Heart left ventricle (tissue), 16 donors: ENCODE results near the gene ST7. TPM values are rescaled to one million over a fixed set of nuclear protein-coding genes. Genes with fewer than 3 reads are reported as not detected.

Experiments used
- ATAC-seq, 4 donors: fragments of 200-7000 bp; cut with Tn5 transposase; one replicate each; pipeline ENCODE4 v1.9.1; 2020 to 2022; ENCODE audit warnings: moderate library complexity in 4 of 4, mild to moderate bottlenecking in 3 of 4, moderate number of reproducible peaks in 1 of 4
- DNase-seq, 5 donors: peaks; one replicate each; pipeline ENCODE4 v3.0.0-alpha.2; 2020
- H3K27ac ChIP-seq, 12 donors: fragments of 200-600 bp; sonication (generic) in 4 of 12; one replicate each; pipeline versions ENCODE4 v1.5.0 to v1.8.0; 2016 to 2022; ENCODE audit warnings: mild to moderate bottlenecking in 2 of 12
- H3K27me3 ChIP-seq, 9 donors: fragments of 200-600 bp; sonication (generic) in 2 of 9; one replicate each; pipeline versions ENCODE4 v1.5.1 to v1.8.0; 2016 to 2022; ENCODE audit warnings: mild to moderate bottlenecking in 3 of 9
- H3K36me3 ChIP-seq, 9 donors: fragments of 200-600 bp; sonication (generic) in 2 of 9; one replicate each; pipeline versions ENCODE4 v1.5.0 to v1.8.0; 2018 to 2022; ENCODE audit warnings: mild to moderate bottlenecking in 2 of 9
- H3K4me1 ChIP-seq, 12 donors: fragments of 200-600 bp; sonication (generic) in 4 of 12; one replicate each; pipeline versions ENCODE4 v1.5.0 to v1.8.0; 2016 to 2022; ENCODE audit warnings: mild to moderate bottlenecking in 3 of 12
- H3K4me3 ChIP-seq, 12 donors: fragments of 200-600 bp; sonication (generic) in 4 of 12; one replicate each; pipeline versions ENCODE4 v1.5.0 to v1.8.0; 2017 to 2022; ENCODE audit warnings: mild to moderate bottlenecking in 9 of 12, moderate library complexity in 4 of 12
- H3K9me3 ChIP-seq, 12 donors: fragments of 200-600 bp; sonication (generic) in 4 of 12; one replicate each; pipeline versions ENCODE4 v1.5.0 to v1.8.0; 2016 to 2022; ENCODE audit warnings: mild to moderate bottlenecking in 1 of 12
- POLR2A ChIP-seq, 2 donors: fragments of 450-650 bp; IDR thresholded peaks; one replicate each; pipeline ENCODE4 v1.6.1; 2017; ENCODE audit warnings: antibody characterized with exemption in 2 of 2, mild to moderate bottlenecking in 2 of 2, moderate library complexity in 2 of 2
- WGBS, 4 donors: extraction: QIAGEN DNeasy Blood & Tissue Kit in 2 of 4; methylation state at CpG; one replicate each; pipeline versions ENCODE4 v1.1.5 to v1.1.7; 2013 to 2018; 5-methylcytosine and 5-hydroxymethylcytosine counted together
- intact Hi-C, 10 donors: fragments of 100-400 bp; cut with DNase I; formaldehyde crosslinking; loops; one replicate each; pipeline versions ENCODE4 v1.11.1 to v1.14.2; 2022
- polyA plus RNA-seq, 2 donors: library from polyadenylated mRNA; stranded (reverse); fragments of 200-250 nt; gene quantifications; one replicate each; pipeline ENCODE4 v1.2.3, GENCODE V29; 2013
- total RNA-seq, 9 donors: library from RNA; depleted of rRNA in 2 of 9; stranded (reverse); fragments of >200 nt in 2 of 9; fragmentation: NEBNext Ultra II Directional in 3 of 9; extraction: Animal tissue kit (Norgen Biotek cat#: 25700) in 3 of 9; gene quantifications; one replicate each; pipeline versions ENCODE4 v1.1.0 to v1.2.4, GENCODE V29; 2016 to 2023
- TF ChIP-seq, protein P1 (sequence below), 12 donors: fragments of 200-600 bp; sonication (generic) in 4 of 12; IDR thresholded peaks; one replicate each; pipeline versions ENCODE4 v1.5.0 to v1.8.0; 2018 to 2022; ENCODE audit warnings: antibody characterized with exemption in 12 of 12, mild to moderate bottlenecking in 5 of 12
- donor health status: ischemic (EF 13 %, LVEDD 7.1; RV severe dilation, severe dysfunction).
- donor health status: healthy with polysubstance abuse.
- donor health status: DM: no; HTN: yes; CAD: no.
- donor health status: DM: no; HTN: no; CAD: no.
- donor health status: ischemic (EF 25% LVEDD 6.9; RV normal size, moderate dysfunction).
- donor health status: ischemic (EF 25% LVEDD 5.7; RV mildly dilated, moderate dysfunction).
- donor health status: healthy.
- donor health status: DM: yes; HTN: yes; CAD: no.
- donor health status: ischemic (EF 35%, LVEDD 5.7; RV mildly dilated, moderate dysfunction).
- donor health status: nonischemic (EF 11% LVEDD 7.7; RV severe dilation, severe dysfunction).
- donor health status: DM: yes; HTN: yes; CAD: no.
- donor health status: PGD.
- donor health status: ischemic (EF 29% LVEDD 5.4; RV normal size, mild dysfunction).
- donor health status: nonischemic (EF 23%, LVEDD 6.1; RV moderate dilation, normal function).

ST7 gene
- total and polyA plus RNA-seq, 11 donors, result 16.0 to 41.3 (median 25.5) TPM

DNA sequence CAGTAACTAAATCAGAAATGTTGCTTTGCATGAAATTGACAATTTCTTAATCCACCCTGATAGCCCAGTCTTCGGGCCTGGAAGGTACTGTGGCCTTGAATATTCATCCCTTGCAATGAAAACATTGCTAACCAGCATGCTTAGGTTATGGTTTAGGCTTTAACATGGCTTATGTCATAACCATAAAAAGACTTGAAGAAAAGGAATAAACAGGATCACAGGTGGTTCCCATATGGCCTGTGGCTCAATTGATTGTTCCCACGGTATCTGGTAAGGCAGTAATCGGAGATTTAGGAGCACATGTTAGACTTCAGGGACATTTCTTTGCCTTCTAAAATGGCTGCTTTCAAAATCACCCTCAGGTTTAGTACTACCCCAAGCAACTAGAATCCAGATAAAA lies 139.5 kb downstream of the ST7 start:
- 81 to 90% (median 86%) methylated on average over 3 of the region's 3 CpGs for WGBS, 4 donors
- Histone ChIP-seq H3K4me1 (peaks cover 0 to 42% (median 14%) of the 10 kb centered on the region in 12 donors), H3K27ac (no peak overlapping the region), H3K4me3 (no peak overlapping the region), H3K9me3 (no peaks in the 10 kb centered on the region), H3K36me3 (no peaks in the 10 kb centered on the region), H3K27me3 (no peaks in the 10 kb centered on the region)
- DNase-seq (no peak), ATAC-seq (no peak)
- intact Hi-C loops, result no loop called here
- TF ChIP-seq, protein P1, sequence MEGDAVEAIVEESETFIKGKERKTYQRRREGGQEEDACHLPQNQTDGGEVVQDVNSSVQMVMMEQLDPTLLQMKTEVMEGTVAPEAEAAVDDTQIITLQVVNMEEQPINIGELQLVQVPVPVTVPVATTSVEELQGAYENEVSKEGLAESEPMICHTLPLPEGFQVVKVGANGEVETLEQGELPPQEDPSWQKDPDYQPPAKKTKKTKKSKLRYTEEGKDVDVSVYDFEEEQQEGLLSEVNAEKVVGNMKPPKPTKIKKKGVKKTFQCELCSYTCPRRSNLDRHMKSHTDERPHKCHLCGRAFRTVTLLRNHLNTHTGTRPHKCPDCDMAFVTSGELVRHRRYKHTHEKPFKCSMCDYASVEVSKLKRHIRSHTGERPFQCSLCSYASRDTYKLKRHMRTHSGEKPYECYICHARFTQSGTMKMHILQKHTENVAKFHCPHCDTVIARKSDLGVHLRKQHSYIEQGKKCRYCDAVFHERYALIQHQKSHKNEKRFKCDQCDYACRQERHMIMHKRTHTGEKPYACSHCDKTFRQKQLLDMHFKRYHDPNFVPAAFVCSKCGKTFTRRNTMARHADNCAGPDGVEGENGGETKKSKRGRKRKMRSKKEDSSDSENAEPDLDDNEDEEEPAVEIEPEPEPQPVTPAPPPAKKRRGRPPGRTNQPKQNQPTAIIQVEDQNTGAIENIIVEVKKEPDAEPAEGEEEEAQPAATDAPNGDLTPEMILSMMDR (IDR thresholded peaks at IDR 0.05), result no peak
- TF ChIP-seq POLR2A (IDR thresholded peaks at IDR 0.05), result no peak

DNA sequence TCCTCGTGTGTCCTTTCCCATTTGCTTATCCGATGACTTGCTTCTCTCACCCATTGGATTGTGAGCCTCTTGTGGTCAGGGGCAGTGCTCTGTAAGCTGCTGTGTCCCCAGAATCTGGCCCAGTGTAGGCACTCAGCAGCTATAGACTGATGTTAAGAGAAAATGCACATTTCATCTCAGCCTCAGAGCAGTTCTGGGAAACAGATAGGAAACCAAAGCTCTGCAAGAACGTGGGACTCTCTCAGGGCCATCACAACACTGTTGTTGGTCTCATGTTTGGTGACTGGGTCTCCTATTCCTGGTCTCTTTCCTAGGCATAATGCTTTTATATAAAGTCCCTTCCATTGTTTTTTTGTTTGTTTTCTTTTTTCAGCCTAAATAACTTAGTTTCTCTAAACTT lies 141.2 kb downstream of the ST7 start:
- 84 to 92% (median 86%) methylated on average over 3 of the region's 3 CpGs for WGBS, 4 donors
- Histone ChIP-seq H3K36me3 (no peaks in the 10 kb centered on the region), H3K9me3 (no peaks in the 10 kb centered on the region), H3K4me1 (peaks cover 0 to 38% (median 11%) of the 10 kb centered on the region in 12 donors), H3K4me3 (no peak overlapping the region), H3K27ac (no peak overlapping the region), H3K27me3 (no peaks in the 10 kb centered on the region)
- TF ChIP-seq POLR2A (IDR thresholded peaks at IDR 0.05), result no peak
- TF ChIP-seq, protein P1 (IDR thresholded peaks at IDR 0.05), result no peak
- ATAC-seq (no peak), DNase-seq (no peak)
- intact Hi-C loops, result no loop called here

DNA sequence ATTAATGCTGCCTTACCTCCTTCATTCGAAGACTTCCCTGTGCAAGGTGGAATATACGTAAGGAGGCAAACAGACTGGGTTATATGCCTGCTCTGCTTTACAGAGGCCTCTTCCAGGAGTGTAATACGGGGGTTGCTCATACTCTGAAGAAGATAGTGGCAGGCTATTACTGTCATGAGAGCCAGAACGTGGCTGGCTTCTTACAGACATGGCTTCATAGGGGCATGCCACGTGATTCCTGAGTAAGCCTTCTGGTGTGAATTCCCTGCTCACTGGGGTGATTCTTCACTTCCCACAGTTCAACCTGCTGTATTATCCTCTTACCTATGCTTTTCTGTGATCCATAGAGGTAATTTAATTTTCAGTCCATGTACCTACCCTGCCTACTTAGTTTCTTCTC lies 141.8 kb downstream of the ST7 start:
- no peaks in the 10 kb centered on the region for H3K36me3 ChIP-seq
- DNase-seq, result no peak
- ATAC-seq, result peak in 1 of 4 donors; percentile 16
- 69 to 84% (median 72%) methylated on average over 5 of the region's 5 CpGs for WGBS, 4 donors
- TF ChIP-seq, protein P1 (IDR thresholded peaks at IDR 0.05), result no peak
- no peak for TF ChIP-seq POLR2A (IDR thresholded peaks at IDR 0.05)
- H3K4me3 ChIP-seq, result no peak overlapping the region
- H3K4me1 ChIP-seq, result peaks cover 0 to 36% (median 11%) of the 10 kb centered on the region in 12 donors
- intact Hi-C loops, result no loop called here
- no peaks in the 10 kb centered on the region for H3K9me3 ChIP-seq
- no peak overlapping the region for H3K27ac ChIP-seq
- H3K27me3 ChIP-seq, result no peaks in the 10 kb centered on the region

DNA sequence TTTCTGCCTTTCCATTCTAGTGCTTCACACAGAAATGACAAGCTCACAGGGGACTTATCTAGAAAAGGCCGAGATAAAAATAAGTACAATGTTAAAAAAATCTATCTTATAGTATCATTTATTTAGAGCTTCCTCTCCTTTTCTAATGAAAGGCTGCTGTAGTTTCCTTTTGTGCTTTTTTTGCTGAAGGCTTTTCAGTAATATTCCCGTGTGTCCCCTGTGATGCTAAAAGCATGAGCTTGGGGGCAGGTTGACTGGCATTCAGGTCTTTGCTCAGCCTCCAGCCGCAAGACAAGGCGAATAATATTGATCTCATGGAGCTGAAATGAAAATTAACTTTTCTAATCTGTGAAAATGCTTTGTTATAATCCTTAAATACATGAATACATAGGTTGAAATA lies 143.0 kb downstream of the ST7 start:
- H3K36me3 ChIP-seq, result no peaks in the 10 kb centered on the region
- no peak overlapping the region for H3K27ac ChIP-seq
- H3K4me3 ChIP-seq, result no peak overlapping the region
- DNase-seq (no peak), ATAC-seq (no peak)
- peaks cover 0 to 23% (median 10%) of the 10 kb centered on the region in 12 donors for H3K4me1 ChIP-seq
- H3K27me3 ChIP-seq, result no peaks in the 10 kb centered on the region
- no peaks in the 10 kb centered on the region for H3K9me3 ChIP-seq
- TF ChIP-seq, protein P1 (IDR thresholded peaks at IDR 0.05), result no peak
- TF ChIP-seq POLR2A (IDR thresholded peaks at IDR 0.05), result no peak
- 45 to 53% (median 48%) methylated on average over 4 of the region's 4 CpGs for WGBS, 4 donors
- intact Hi-C loops, result no loop called here
